MM.1S (cell line): Measurements from ENCODE around the gene ADRM1.

Source experiments
- DNase-seq: peaks from one replicate; pipeline ENCODE4 v3.0.0-alpha.2; 2015
- H2AFZ ChIP-seq: fragments of 300-600 bp; sonication (generic); 2 replicates; pipeline ENCODE4 v1.6.0; 2016; ENCODE audit warnings: antibody characterized with exemption, low read length
- H3F3A ChIP-seq: fragments of 300-600 bp; sonication (generic); 2 replicates; pipeline ENCODE4 v1.6.1; 2016; ENCODE audit warnings: mild to moderate bottlenecking, antibody characterized with exemption, low read length, moderate library complexity, mixed read lengths; ENCODE audit not compliant: insufficient read depth
- H3K27ac ChIP-seq: fragments of 300-600 bp; sonication (generic); 2 replicates; pipeline ENCODE4 v1.5.1; 2016; ENCODE audit warnings: mild to moderate bottlenecking, low read length
- H3K27me3 ChIP-seq: fragments of 300-600 bp; sonication (generic); replicated peaks from 2 replicates; pipeline ENCODE4 v1.6.0; 2016; ENCODE audit warnings: low read length; ENCODE audit not compliant: insufficient read depth
- H3K36me3 ChIP-seq: fragments of 300-600 bp; sonication (generic); replicated peaks from 2 replicates; pipeline ENCODE4 v1.6.1; 2016; ENCODE audit warnings: mild to moderate bottlenecking, low read length, mixed read lengths; ENCODE audit not compliant: insufficient read depth
- H3K4me1 ChIP-seq: fragments of 300-600 bp; sonication (generic); 2 replicates; pipeline ENCODE4 v1.6.1; 2016; ENCODE audit warnings: low read length, mixed read lengths
- H3K4me2 ChIP-seq: fragments of 300-600 bp; sonication (generic); 2 replicates; pipeline ENCODE4 v1.6.0; 2016; ENCODE audit warnings: low read depth, low read length
- H3K4me3 ChIP-seq: fragments of 300-600 bp; sonication (generic); 2 replicates; pipeline ENCODE4 v1.5.1; 2016; ENCODE audit warnings: low read length, mixed read lengths
- H3K79me2 ChIP-seq: fragments of 300-600 bp; sonication (generic); 2 replicates; pipeline ENCODE4 v1.6.1; 2016; ENCODE audit warnings: mixed run types, low read length, mixed read lengths
- H3K9ac ChIP-seq: fragments of 300-600 bp; sonication (generic); 2 replicates; pipeline ENCODE4 v1.6.1; 2016; ENCODE audit warnings: low read length, mixed read lengths
- H3K9me2 ChIP-seq: fragments of 300-600 bp; sonication (generic); replicated peaks from 2 replicates; pipeline ENCODE4 v1.6.1; 2016; ENCODE audit warnings: mild to moderate bottlenecking, low read length, mixed read lengths; ENCODE audit not compliant: insufficient read depth
- H3K9me3 ChIP-seq: fragments of 300-600 bp; sonication (generic); replicated peaks from 2 replicates; pipeline ENCODE4 v1.6.1; 2016; ENCODE audit warnings: mild to moderate bottlenecking, low read length, mixed read lengths; ENCODE audit not compliant: insufficient read depth
- H4K20me1 ChIP-seq: fragments of 300-600 bp; sonication (generic); 2 replicates; pipeline ENCODE4 v1.6.1; 2016; ENCODE audit warnings: mild to moderate bottlenecking, low read length, moderate library complexity, mixed read lengths; ENCODE audit not compliant: insufficient read depth
- CTCF ChIP-seq: fragments of 300-600 bp; sonication (generic); IDR thresholded peaks from 2 replicates; pipeline ENCODE4 v1.5.1; 2016; ENCODE audit warnings: antibody characterized with exemption, low read length, mixed read lengths
- EZH2 ChIP-seq: fragments of 300-600 bp; sonication (generic); optimal IDR thresholded peaks from 2 replicates; pipeline ENCODE3; 2017; ENCODE audit warnings: low read depth, mild to moderate bottlenecking, antibody characterized with exemption, low read length, mixed read lengths
- EZH2phosphoT487 ChIP-seq: fragments of 300-600 bp; sonication (generic); IDR thresholded peaks from 2 replicates; pipeline ENCODE4 v1.6.1; 2018; ENCODE audit warnings: antibody characterized with exemption, low read length

Gene ADRM1

GRCh38 chr20:62315773-62316172 is 13.0 kb downstream of the ADRM1 start:
- Histone ChIP-seq H3K36me3 (no peaks in the 10 kb centered on the region), H3F3A (peaks cover 4% of the 10 kb centered on the region; the same call in 1 of the 2 replicates)

GRCh38 chr20:62316331-62317166 is 13.8 kb downstream of the ADRM1 start:
- Histone ChIP-seq H3K27me3 (no peaks in the 10 kb centered on the region), H3K9me3 (no peaks in the 10 kb centered on the region), H3K4me1 (no peaks in the 10 kb centered on the region), H3K4me3 (no peak overlapping the region), H3K9me2 (no peaks in the 10 kb centered on the region), H4K20me1 (no peaks in the 10 kb centered on the region), H3F3A (peaks cover 6% of the 10 kb centered on the region; the same call in 1 of the 2 replicates), H3K4me2 (no peak overlapping the region), H3K9ac (no peak overlapping the region), H3K79me2 (no peaks in the 10 kb centered on the region), H3K27ac (no peak overlapping the region), H3K36me3 (no peaks in the 10 kb centered on the region), H2AFZ (no peak overlapping the region)
- DNase-seq, result no peak
- TF ChIP-seq EZH2phosphoT487 (no peak), EZH2 (no peak), CTCF (no peak)

More at GRCh38 chr20:62315773-62316172, 13.0 kb downstream of the ADRM1 start:
- no peak for TF ChIP-seq EZH2phosphoT487
- no peak for TF ChIP-seq CTCF
- no peak for TF ChIP-seq EZH2
- H2AFZ ChIP-seq, result no peak overlapping the region
- H3K4me2 ChIP-seq, result no peak overlapping the region
- H3K9me2 ChIP-seq, result no peaks in the 10 kb centered on the region
- no peak overlapping the region for H3K4me3 ChIP-seq
- no peaks in the 10 kb centered on the region for H3K27me3 ChIP-seq
- no peaks in the 10 kb centered on the region for H4K20me1 ChIP-seq
- no peak for DNase-seq
- no peak overlapping the region for H3K27ac ChIP-seq
- H3K4me1 ChIP-seq, result no peaks in the 10 kb centered on the region
- H3K9ac ChIP-seq, result no peak overlapping the region
- no peaks in the 10 kb centered on the region for H3K79me2 ChIP-seq
- no peaks in the 10 kb centered on the region for H3K9me3 ChIP-seq

GRCh38 chr20:62317167-62317655 is 14.4 kb downstream of the ADRM1 start:
- H3K36me3 ChIP-seq, result no peaks in the 10 kb centered on the region

More at GRCh38 chr20:62317167-62317655, 14.4 kb downstream of the ADRM1 start:
- no peaks in the 10 kb centered on the region for H4K20me1 ChIP-seq
- no peak for DNase-seq
- H3K9ac ChIP-seq, result no peak overlapping the region
- peaks cover 6% of the 10 kb centered on the region; the same call in 1 of the 2 replicates for H3F3A ChIP-seq
- H3K79me2 ChIP-seq, result no peaks in the 10 kb centered on the region
- H3K9me3 ChIP-seq, result no peaks in the 10 kb centered on the region
- no peak overlapping the region for H2AFZ ChIP-seq
- H3K27ac ChIP-seq, result no peak overlapping the region
- H3K4me3 ChIP-seq, result no peak overlapping the region
- no peaks in the 10 kb centered on the region for H3K4me1 ChIP-seq
- no peak overlapping the region for H3K4me2 ChIP-seq
- no peaks in the 10 kb centered on the region for H3K27me3 ChIP-seq
- TF ChIP-seq EZH2phosphoT487 (no peak), CTCF (no peak), EZH2 (no peak)
- no peaks in the 10 kb centered on the region for H3K9me2 ChIP-seq
